IPS DF 19.7 (cell line): ENCODE data around the gene TMUB2.
"Not testable (repeated sequence)": the region's sequence is repeated elsewhere in the genome, so short reads cannot be mapped to it uniquely, and the experiment has no call there.

Experiments
- DNase-seq: peaks from one replicate; pipeline ENCODE4 v3.0.0-alpha.2; 2013; ENCODE audit warnings: low read depth, low spot score

Gene TMUB2

DNA sequence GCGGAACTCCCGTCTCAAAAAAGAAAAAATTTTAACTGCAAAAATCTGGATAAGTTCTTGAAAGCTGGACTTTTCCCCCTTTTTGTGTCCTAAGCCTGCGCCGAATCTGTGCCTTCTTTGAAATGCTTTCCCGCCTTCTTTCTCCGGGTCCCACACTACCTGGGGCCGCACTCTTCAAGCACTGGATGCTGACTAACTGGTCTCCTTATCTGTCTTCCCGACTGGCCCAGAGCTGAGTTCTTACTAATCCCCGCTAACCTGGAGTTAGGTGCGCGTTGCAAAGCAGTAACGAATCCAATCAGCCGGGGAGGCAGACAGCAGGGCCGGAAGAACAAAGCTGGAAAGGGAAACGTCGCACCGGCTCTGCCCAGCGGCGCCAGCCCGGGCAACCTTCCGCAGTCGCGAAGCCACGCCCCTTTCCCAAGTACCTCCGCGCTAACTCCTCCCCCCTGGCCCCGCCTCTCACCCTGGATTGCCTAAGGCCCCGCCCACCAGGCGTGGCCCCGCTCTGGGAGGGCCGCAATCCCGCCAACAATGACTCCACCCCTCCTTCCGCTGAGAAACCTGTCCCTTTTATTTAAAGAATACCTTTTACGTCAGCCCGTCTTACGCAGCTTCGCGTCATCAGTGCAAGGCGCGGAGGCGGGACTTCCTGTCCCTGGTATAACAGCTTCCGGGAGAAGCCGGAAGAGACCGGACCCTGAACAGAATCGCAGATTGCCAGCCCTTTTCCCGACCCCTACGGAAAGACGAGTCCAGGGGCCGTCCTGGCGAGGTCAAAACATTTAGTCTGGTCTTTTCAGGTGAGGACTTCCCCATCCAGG lies at the start of gene TMUB2:
TSS of gene TMUB2 (plus strand) at position 666 of the 824 bp plus-strand sequence. CDS start 737 bp downstream, outside the sequence.
- peak; percentile 95 for DNase-seq

DNA sequence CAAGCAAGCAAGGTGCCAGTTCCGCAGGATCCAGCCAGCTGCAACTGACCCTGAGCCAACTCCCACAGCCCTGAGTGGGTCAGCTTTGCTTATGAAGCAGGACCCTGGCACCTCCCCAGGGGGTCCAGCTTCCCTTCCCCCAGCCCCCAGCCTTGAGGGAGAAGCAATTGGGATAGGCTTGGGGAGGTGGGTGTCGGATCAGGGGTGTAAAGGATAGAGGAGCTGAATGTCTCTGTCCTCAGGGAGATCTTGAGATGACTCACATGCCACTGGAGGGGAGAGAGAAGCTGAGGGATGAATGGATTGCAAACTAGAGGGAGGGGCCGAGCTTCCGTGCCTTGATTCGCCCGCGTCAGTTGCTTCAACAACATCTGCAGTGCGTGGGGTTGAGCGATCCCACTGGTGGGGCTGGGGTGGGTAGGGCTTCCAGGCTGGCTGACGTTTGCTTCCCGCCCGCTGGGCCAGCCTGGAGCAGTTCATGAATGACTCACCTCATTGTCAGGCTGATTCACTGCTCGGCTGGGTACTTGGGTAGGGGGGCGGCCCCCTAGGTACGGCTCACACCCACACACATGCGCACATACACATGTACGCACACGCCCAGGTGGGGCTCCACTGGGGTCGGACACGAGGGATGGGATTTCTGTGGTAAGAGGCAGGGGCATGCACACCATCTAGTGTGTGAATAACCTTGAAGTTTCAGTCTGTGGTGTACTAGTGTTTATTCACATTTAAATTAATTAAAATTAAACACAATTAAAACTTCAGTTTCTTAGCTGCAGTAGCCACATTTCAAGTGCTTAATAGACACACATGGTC lies 48.7 kb upstream of the TMUB2 start:
- DNase-seq = no peak

DNA sequence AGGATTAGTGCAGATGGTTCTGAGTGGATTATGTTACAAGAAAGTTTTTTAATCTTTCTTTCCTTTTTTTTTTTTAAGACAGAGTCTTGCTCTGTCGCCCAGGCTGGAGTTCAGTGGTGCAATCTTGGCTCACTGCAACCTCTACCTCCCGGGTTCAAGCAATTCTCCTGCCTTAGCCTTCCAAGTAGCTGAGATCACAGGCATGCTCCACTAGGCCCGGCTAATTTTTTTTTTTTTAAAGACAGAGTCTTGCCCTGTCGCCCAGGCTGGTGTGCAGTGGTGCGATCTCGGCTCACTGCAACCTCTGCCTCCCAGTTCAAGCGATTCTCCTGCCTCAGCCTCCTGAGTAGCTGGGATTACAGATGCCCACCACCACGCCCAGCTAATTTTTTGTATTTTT lies 42.9 kb upstream of the TMUB2 start:
- DNase-seq = not testable (repeated sequence)

DNA sequence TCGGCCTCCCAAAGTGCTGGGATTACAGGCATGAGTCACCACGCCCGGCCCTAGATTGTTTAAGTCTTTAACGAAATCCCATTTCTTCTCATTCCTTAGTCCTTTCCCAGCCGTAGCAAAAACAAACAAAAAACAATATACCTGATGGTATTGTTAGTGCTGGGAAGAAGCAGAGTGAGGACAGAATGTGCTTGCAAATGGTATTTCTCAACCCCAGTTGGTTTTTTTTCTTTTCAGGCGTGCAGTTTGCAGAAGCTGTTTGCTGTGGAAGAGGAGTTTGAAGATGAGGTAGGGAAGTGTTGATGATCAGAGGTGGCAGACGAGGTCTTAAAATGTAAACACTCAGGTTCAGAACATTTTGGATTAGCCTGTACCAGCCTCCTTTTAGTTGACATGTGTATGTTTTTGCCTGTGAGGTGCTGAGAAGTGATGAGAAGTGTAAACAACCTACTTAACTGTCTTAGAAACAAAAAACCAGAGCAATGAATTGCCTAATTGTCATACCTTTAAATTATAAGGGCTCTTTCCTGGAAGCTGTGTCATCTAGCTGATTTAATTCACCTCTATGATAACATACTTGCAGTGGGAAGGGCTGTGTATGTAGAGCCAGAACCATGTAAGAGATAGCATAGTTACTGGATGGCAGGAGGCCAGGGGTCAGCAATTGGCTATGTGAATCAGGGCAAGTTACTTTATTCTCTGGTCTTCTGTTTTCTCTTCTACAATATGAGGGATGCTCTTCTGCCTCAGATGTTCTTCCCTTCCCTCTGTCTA lies 41.6 kb upstream of the TMUB2 start:
- no peak for DNase-seq

DNA sequence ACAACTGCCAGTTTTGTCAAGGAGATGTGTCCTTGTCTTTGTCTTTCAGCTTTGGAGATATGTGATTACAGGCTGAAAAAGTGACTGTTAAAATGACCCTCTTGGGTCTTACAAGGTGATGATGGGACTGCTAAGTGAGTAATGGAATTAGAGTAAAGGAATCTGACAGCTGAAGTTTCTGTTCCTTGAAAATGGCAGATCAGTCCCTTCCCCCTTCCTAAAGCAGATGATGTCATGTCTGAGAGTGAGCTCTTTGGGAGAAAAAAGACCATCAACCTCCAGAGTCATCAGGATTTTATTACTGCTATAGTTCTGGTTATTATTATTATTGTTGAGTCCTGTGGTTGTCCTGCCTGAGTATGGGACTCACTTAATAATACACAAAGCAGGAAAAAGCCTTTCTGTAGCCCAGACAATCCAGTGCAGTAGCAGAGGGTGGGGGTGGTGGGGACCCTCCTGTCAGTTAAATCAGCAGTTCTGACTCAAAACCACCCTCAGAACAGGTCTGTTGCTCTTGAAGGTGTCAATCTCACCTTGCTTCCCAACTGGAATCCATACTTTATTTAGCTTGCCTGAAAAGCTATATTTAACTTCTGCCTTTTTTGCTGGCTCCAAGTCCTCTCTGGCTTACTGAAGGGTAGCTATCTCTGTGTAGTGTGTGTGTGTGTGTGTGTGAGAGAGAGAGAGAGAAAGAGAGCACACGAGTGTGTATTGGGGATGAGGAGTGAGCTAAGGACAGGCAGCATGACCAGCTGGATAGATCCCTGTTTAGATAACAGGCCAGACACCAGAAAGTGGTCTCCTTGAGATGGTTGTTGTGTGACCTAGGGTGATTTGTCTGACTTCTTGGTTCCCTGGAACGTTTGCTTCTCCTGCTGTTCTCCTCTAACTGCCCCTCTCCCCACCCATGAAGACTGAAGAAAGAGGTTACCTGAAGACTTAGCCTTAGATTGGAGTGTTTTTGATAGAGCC lies 40.1 kb upstream of the TMUB2 start:
- DNase-seq = no peak

DNA sequence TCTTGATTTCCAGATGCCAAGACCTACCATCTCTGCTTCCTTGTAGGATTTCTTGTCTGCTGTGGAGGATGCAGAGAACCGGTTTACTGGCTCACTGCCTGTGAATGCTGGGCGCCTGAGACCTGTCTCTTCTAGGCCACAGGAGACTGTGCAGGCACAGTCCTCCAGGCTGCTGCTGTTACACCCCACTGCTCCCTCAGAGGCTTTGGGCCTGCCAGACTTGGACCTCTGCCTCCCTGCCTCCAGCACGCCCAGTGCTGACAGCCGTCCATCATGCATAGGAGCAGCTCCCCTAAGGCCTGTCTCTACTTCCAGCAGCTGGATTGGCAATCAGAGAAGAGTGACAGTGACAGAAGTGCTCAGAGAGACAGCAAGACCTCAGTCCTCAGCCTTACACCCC lies 39.0 kb upstream of the TMUB2 start:
- DNase-seq = no peak

DNA sequence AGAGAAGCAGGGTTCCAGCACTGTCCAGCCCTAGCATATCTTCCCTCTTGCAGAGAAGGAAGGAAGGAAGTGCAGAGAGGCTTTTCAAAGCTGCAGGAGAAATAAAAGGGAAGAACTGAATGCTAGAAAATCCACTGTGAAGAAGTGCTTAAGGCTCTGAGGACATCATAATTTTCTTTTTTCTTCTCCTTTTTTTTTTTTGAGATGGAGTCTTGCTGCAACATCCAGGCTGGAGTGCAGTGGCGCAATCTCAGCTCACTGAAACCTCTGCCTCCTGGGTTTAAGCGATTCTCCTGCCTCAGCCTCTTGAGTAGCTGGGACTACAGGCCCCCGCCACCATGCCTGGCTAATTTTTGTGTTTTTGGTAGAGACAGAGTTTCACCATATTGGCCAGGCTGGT lies 37.7 kb upstream of the TMUB2 start:
- DNase-seq = not testable (repeated sequence)

DNA sequence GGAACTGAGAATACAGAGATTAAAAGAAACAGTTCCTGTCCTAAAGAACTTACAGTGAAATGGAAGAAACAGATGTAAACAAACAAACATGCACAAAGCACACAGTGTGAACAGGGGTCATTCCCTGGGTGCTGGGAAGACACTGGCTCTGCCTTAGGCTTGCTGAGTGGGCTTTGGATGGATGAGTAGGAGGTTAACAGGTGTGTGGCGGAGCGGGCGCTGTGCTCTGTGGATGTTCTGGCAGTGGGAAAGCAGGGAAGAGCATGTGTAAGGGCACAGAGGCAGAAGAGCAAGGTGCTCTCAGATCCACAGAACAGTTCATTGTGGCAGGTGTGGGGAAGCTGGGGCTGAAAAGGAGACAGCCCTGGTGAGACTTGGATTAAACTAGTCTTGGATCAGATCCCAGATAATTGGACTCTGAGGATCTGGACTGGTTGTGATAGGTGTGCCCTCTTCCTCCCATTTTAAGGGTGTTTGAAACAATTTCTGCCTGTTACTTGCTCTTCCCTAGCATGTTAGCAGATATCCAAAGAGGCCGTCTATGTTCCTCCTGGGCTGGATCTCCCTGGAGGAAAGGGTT lies 36.9 kb upstream of the TMUB2 start:
- DNase-seq = no peak

DNA sequence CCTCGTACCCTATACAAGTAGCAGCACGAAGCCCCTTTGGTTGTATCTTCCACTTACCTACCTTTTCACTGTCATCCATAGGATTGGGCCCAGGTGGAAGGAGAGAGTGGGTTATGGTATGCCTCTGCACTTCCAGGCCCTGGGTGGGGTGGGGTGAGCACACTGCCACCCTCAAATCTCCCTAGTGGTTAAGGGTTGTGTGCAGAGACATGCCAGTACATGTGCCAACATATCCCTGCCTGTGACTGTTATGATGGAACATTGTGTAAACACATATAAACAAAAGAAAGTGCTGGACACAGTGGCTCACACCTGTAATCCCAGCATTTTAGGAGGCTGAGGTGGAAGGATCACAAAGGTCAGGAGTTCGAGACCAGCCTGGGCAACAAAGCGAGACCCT lies 33.9 kb upstream of the TMUB2 start:
- DNase-seq = no peak

DNA sequence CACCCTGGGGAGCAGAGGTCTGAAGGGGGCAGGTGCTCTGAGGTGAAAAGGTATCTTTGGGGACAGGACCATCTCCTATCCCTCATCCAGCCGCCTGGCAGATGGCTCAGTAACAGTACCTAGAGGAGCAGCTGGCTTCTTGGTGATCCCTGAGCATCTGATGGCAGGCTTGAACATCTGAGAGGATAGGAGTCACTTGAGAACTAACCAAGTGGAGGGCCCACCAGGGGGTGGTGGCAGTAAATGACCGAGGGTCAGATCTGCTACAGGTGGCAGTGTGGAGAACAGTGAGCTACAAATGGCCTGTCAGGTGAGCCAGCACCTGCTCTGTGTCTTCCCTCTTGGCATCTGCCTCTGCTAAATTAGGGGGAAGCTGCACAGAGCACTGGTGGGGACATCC lies 31.3 kb upstream of the TMUB2 start:
- DNase-seq = no peak

DNA sequence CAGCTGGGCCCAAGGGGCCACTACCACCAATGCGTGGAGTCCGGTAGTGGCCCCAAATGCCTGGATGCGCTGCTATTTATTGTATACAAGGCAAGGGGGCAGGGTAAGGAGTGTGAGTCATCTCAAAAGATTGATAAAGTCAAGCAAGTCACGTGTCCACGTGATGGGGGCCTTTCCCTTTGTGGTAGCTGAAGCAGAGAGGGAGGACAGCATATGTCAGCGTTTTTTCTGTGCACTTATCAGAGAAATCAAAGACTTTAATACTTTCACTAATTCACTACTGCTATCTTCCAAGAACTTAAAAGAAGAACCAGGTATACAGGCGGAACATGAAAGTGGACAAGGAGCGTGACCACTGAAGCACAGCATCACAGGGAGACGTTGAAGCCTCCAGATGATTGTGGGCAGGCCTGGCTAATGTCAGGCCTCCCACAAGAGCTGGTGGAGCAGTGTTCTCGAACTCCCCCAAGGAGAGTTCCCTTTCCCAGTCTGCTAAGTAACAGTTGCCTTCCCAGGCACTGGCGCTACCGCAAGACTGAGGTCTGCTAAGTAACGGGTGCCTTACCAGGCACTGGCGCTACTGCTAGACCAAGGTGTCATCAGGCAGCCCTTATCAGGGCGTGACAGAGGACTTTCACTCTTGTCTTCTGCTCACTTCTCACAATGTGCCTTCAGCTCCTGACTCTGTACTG lies 27.1 kb upstream of the TMUB2 start:
- no peak for DNase-seq

DNA sequence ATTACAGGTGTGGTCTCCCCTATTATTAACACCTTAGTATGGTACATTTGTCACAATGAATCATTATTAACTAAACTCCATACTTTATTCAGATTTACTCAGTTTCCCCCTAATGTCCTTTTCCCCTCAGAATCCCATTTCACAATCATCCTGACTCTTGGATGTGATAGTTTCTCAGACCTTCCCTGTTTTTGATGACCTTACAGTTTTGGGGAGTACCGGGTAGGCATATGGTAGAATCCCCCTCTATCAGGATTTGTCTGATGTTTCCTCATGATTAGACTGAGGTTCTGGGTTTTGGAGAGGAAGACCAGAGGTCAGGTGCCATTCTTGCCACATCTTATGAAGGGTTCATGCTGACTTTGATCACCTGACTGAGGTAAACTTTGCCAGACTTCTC lies 22.3 kb upstream of the TMUB2 start:
- DNase-seq = no peak

DNA sequence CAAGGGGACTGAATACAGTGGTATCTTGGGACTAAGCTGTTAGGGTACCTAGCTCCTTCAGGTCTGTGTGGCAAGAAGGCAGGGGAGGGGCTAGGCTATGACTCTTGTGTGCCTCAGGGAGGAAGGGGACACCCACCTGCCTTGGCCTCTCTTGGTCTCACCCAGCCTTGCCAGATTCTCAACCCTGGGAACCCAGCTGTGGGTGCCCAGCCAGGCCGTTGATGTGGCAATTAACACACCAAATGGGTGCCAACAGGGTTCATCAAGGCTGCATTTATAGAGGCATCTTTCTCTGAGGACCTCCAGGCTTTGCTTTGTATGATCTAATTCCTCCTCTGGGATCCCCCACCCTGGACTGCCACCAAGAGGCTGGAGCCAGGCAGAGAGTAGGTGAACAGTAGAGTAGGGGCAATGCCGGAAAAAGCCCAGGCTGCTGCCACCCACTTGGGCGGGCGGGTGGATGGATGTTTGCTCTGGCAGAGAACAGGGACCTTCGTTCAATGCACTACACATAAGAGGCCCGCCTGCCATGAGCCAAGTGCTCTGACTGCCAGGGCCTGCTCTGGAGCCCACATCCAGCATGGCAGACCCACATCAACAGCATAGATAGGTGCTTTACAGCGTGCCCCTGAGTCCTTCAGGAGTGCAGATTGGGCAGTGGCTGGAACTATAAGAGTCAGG lies 19.5 kb upstream of the TMUB2 start:
- DNase-seq = no peak

DNA sequence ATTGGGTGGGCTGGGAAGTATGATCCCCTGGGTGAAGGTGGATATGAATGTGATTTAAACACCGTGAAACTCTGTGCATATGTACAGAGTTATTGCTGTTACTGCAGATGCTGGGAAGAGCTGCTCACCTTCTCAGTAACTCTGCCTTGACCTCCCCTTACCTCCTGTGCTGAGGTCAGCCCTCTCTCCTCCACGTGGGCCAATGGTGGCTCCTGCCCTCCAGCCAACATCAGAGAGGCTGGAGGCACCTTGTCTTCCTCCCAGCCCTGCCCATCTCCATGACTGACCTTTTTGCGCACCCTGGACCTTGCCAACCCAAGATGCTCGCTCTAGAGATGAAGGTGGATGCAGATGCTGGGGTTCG lies 16.7 kb upstream of the TMUB2 start:
- no peak for DNase-seq

DNA sequence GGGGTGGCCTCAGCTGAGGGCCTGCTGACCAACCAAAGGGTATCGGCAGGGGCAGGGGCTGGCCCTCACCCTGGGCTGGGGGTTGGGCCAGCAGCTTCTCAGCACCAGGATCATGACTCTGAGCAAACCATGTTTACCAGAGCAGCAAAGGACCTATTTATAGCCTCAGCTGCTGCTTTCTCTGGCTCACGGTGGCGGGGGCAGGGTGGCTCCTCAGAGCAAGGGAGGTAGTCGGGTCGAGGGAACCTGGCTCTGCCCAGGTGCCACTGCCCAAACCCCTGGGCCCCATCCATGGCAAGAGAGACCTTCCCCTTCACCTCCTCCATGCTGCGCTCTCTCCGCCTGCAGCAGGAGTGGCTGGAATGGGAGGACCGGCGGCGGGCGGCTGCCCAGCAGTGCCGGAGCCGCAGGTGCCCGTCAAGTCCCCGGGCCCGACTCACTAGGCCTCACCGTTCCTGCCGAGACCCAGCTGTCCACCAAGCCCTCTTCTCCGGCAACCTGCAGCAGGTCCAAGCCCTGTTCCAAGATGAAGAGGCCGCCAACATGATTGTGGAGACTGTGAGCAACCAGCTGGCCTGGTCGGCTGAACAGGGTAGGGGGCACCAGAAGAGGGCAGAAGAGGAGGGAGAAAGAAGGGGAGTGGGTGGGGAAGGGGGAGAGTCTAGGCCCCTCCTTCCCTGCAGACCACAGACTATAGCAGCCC lies 16.1 kb upstream of the TMUB2 start, which contains the start of gene ASB16:
TSS of gene ASB16 (plus strand) at position 206 of the 703 bp plus-strand sequence. CDS start at position 292, 86 bp downstream.
- DNase-seq = no peak

DNA sequence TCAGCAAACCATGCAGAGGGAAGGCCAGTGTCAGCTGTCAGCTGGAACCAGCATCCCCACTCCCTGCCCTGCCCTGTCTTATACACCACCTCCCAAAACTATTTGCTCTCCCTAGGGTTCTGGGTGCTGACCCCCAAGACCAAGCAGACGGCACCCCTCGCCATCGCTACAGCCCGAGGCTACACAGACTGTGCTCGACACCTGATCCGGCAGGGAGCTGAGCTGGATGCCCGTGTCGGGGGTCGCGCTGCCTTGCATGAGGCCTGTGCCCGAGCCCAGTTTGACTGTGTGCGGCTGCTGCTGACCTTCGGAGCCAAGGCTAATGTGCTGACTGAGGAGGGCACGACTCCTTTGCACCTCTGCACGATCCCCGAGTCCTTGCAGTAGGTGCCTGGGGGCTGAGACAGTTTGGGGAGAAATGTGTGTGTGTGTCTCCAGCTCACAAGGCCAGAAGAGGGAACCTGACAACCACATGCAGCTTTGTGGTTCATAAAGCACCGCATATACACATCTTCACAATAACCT lies 14.8 kb upstream of the TMUB2 start:
- DNase-seq = no peak

DNA sequence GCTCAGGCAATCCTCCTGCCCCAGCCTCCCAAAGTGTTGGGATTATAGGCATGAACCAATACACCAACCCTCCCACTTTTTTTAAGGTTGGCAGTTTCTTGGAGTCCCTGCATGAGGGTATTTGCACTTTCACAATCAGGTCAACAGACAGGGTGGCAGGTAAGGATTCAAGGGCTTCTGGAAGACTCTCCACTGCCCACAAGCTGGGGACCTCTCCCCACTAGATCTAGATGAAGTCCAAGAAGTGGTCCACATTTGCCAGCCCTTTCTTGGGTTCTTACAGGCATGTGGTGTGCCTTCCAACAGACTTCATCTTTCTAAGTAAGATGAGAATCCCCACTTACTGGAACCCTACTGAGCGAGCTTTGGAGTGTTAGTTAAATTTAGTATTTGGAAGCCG lies 12.3 kb upstream of the TMUB2 start:
- DNase-seq = no peak

DNA sequence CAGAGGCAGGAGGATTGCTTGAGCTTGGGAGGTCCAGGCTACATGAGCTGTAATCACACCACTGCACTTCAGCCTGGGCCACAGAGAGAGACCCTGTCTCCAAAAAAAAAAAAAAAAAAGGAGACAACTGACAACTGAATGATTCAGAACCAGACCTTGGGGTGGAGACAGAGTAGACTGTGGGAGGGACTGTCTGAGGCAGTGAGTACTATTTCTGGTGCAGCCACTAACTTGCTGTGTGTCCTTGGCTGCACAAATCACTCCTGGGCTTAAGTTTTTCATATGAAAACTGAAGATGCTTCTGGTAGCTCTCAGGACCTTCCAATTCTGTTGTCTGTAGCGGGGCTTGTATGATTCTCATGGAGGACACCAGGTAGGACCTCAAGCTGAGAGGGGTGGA lies 10.5 kb upstream of the TMUB2 start:
- DNase-seq = no peak
